ENCODE results near the gene DNAH8.

DNA sequence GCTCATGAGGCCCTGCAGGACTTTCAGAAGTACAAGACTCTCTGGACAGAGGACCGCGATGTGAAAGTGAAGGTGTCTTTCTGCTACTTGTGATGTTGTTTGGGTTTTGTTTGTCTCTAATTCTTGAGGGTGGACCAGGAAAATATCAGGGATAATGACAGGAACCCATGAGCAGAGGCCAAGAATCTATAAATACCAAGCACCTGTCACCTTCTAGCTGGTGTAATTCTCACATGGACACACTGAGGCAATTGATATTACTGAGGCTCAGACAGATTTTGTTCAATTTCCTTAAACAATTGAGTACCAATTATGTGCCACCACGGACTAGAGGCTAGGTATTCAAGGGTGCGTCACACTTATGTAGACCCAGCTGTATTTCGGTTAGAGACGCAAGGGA is 107.9 kb downstream of the DNAH8 start:
- TF ChIP-seq POLR2A (IDR thresholded peaks at IDR 0.05; ENCODE audit: low read depth, low read length) (no peak), TAF1 (IDR thresholded peaks at IDR 0.05; ENCODE audit: borderline replicate concordance, low read depth, low read length) (no peak)

Data from GM12892 (cell line).